GM23338 (cell line): ENCODE results near the gene PAEP. TPM values are rescaled to one million over a fixed set of nuclear protein-coding genes. Genes with fewer than 3 reads are reported as not detected.

ENCODE experiments used
- ATAC-seq: fragments of 200-7000 bp; cut with Tn5 transposase; 3 replicates; pipeline ENCODE4 v1.9.1; 2020
- DNase-seq: peaks from one replicate; pipeline ENCODE4 v3.0.0-alpha.2; 2015; ENCODE audit warnings: low spot score
- H2AFZ ChIP-seq: fragments of 200-600 bp; sonication (generic); 2 replicates; pipeline ENCODE4 v1.8.0; 2016; ENCODE audit warnings: antibody characterized with exemption, mild to moderate bottlenecking, moderate library complexity
- H3F3A ChIP-seq: fragments of 200-600 bp; sonication (generic); replicated peaks from 2 replicates; pipeline ENCODE4 v1.8.0; 2017; ENCODE audit warnings: antibody characterized with exemption, mixed run types, low read depth
- H3K27ac ChIP-seq: fragments of 200-600 bp; sonication (generic); 2 replicates; pipeline ENCODE4 v1.6.1; 2016; ENCODE audit warnings: low read depth
- H3K27me3 ChIP-seq: fragments of 200-600 bp; sonication (generic); 2 replicates; pipeline ENCODE4 v1.8.0; 2016; ENCODE audit warnings: mild to moderate bottlenecking, mixed run types, moderate library complexity; ENCODE audit not compliant: insufficient read depth
- H3K36me3 ChIP-seq: fragments of 200-600 bp; sonication (generic); 2 replicates; pipeline ENCODE4 v1.8.0; 2016; ENCODE audit warnings: mild to moderate bottlenecking; ENCODE audit not compliant: insufficient read depth
- H3K4me1 ChIP-seq: fragments of 200-600 bp; sonication (generic); 2 replicates; pipeline ENCODE4 v1.8.0; 2016; ENCODE audit warnings: mild to moderate bottlenecking, moderate library complexity; ENCODE audit not compliant: insufficient read depth
- H3K4me2 ChIP-seq: fragments of 200-600 bp; sonication (generic); 2 replicates; pipeline ENCODE4 v1.7.1; 2017; ENCODE audit warnings: mixed run types
- H3K4me3 ChIP-seq: fragments of 200-600 bp; sonication (generic); 2 replicates; pipeline ENCODE4 v1.6.1; 2016; ENCODE audit warnings: mixed run types
- H3K79me2 ChIP-seq: fragments of 200-600 bp; sonication (generic); replicated peaks from 2 replicates; pipeline ENCODE4 v1.8.0; 2017; ENCODE audit warnings: mild to moderate bottlenecking; ENCODE audit not compliant: insufficient read depth
- H3K9me2 ChIP-seq: fragments of 200-600 bp; sonication (generic); 2 replicates; pipeline ENCODE4 v1.8.0; 2017; ENCODE audit not compliant: insufficient read depth
- H4K20me1 ChIP-seq: fragments of 200-600 bp; sonication (generic); replicated peaks from 2 replicates; pipeline ENCODE4 v1.8.0; 2017; ENCODE audit warnings: mild to moderate bottlenecking; ENCODE audit not compliant: insufficient read depth
- H3K27ac Mint-ChIP-seq: 2 replicates; pipeline ENCODE4 v1.8.0; 2020; ENCODE audit warnings: inconsistent platforms, mild to moderate bottlenecking, moderate library complexity, mixed read lengths
- H3K27me3 Mint-ChIP-seq: 3 replicates; pipeline ENCODE4 v1.8.0; 2022; ENCODE audit warnings: low read depth, mild to moderate bottlenecking, moderate library complexity, mixed read lengths, inconsistent platforms; ENCODE audit not compliant: insufficient read depth, poor library complexity
- H3K36me3 Mint-ChIP-seq: 3 replicates; pipeline ENCODE4 v1.8.0; 2021; ENCODE audit warnings: low read depth, mild to moderate bottlenecking, inconsistent platforms, moderate library complexity, mixed read lengths
- H3K4me1 Mint-ChIP-seq: 3 replicates; pipeline ENCODE4 v1.8.0; 2020; ENCODE audit warnings: mild to moderate bottlenecking, inconsistent platforms, mixed read lengths
- H3K4me3 Mint-ChIP-seq: 3 replicates; pipeline ENCODE4 v1.8.0; 2021; ENCODE audit warnings: moderate library complexity, mild to moderate bottlenecking, inconsistent platforms, mixed read lengths
- H3K9me3 Mint-ChIP-seq: 3 replicates; pipeline ENCODE4 v1.8.0; 2020; ENCODE audit warnings: moderate library complexity, mild to moderate bottlenecking, inconsistent platforms, mixed read lengths
- CREB1 ChIP-seq: fragments of 250-450 bp; sonication (Bioruptor Pico); IDR thresholded peaks from 2 replicates; pipeline ENCODE4 v1.5.0; 2020; ENCODE audit warnings: low read depth, mild to moderate bottlenecking, moderate library complexity
- EZH2 ChIP-seq: fragments of 200-600 bp; sonication (generic); IDR thresholded peaks from one replicate; pipeline ENCODE4 v1.8.0; 2017; ENCODE audit warnings: antibody characterized with exemption, mild to moderate bottlenecking, low read depth; ENCODE audit not compliant: unreplicated experiment
- EZH2phosphoT487 ChIP-seq: fragments of 200-600 bp; sonication (generic); IDR thresholded peaks from one replicate; pipeline ENCODE4 v1.8.1; 2018; ENCODE audit warnings: antibody characterized with exemption; ENCODE audit not compliant: unreplicated experiment
- JUNB ChIP-seq: IDR thresholded peaks from one replicate; pipeline ENCODE4 v1.6.1; 2016; ENCODE audit warnings: antibody characterized with exemption; ENCODE audit not compliant: unreplicated experiment
- NANOG ChIP-seq: IDR thresholded peaks from 2 replicates; pipeline ENCODE4 v1.6.1; 2016; ENCODE audit warnings: antibody characterized with exemption, borderline replicate concordance
- POLR2AphosphoS5 ChIP-seq: IDR thresholded peaks from 2 replicates; pipeline ENCODE4 v1.6.1; 2016; ENCODE audit warnings: antibody characterized with exemption, low read depth
- STAT1 ChIP-seq: IDR thresholded peaks from one replicate; pipeline ENCODE4 v1.6.1; 2016; ENCODE audit warnings: antibody characterized with exemption; ENCODE audit not compliant: unreplicated experiment
- ZNF114 ChIP-seq: fragments of 250-450 bp; sonication (Bioruptor Pico); IDR thresholded peaks from 2 replicates; pipeline ENCODE4 v1.5.0; 2020; ENCODE audit warnings: mild to moderate bottlenecking, moderate library complexity
- ZNF331 ChIP-seq: fragments of 250-450 bp; sonication (Bioruptor Pico); IDR thresholded peaks from 2 replicates; pipeline ENCODE4 v1.5.0; 2020; ENCODE audit warnings: low read depth, mild to moderate bottlenecking, moderate library complexity
- polyA plus RNA-seq: library from polyadenylated mRNA; unstranded; fragments of >200 nt; fragmentation: Nextera tagmentation; extraction: Ambion mirVana; gene quantifications from 2 replicates; pipeline ENCODE4 v1.2.1, GENCODE V29; 2016
- total RNA-seq: library from RNA; depleted of rRNA; stranded (reverse); fragments of >200 nt; shearing (Covaris generic); gene quantifications from 2 replicates; pipeline ENCODE4 v1.2.3, GENCODE V29; 2014
- TF ChIP-seq, protein P1 (sequence below): fragments of 250-450 bp; sonication (Bioruptor Pico); IDR thresholded peaks from 2 replicates; pipeline ENCODE4 v1.5.0; 2020; ENCODE audit warnings: mild to moderate bottlenecking, moderate library complexity
- TF ChIP-seq, protein P2 (sequence below), 2 experiments: fragments of 200-600 bp in 1 of 2; sonication (generic) in 1 of 2; conservative IDR thresholded peaks; 2 replicates each; pipeline versions ENCODE4 v1.5.1 to v1.6.1; 2016 to 2017; ENCODE audit warnings: antibody characterized with exemption in 2 of 2, low read depth in 2 of 2, mild to moderate bottlenecking in 2 of 2, moderate library complexity in 1 of 2
- TF ChIP-seq, protein P3 (sequence below): IDR thresholded peaks from one replicate; pipeline ENCODE4 v1.6.1; 2018; ENCODE audit warnings: antibody characterized with exemption; ENCODE audit not compliant: unreplicated experiment
- TF ChIP-seq, protein P4 (sequence below): IDR thresholded peaks from 2 replicates; pipeline ENCODE4 v1.6.1; 2016; ENCODE audit warnings: antibody characterized with exemption

Gene PAEP
- total and polyA plus RNA-seq, 2 experiments from 2014 or later = not detected

DNA sequence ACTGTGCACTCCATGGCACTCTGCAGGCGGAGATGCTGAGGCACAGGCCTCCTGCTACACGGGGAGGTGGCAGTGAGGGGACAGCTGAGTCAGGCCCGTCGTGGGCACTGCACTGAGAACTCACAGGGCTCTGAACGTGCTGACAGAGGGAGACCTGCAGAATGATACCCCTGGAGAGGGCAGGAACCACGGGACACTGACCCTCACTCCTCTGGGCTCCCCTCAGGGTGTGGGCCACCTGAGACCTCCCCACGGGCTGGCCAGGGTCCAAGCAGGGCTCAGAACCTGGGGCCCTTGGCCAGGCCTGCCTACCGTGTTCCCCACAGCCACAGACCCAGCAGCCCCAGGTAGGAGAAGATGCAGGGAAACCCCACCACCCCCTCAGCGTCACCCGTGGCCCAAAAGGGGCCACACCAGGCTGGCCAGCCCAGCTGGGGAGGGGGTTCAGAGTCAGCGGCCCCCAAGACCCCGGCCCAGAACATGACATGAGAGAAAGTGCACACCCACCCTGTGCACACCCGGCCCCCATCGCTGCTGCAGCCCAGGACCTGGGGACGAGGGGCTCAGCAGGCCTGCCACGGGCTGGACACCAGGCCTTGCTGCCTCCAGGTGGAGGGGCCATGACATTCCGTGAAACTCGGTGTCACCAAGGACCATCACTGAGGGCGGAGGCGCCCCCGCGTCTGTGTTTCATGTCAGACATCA is 46.9 kb downstream of the PAEP start:
- TF ChIP-seq POLR2AphosphoS5 (no peak), ZNF114 (CRISPR knock-in tag) (no peak), NANOG (no peak), CREB1 (no peak), EZH2phosphoT487 (no peak), ZNF331 (no peak), EZH2 (no peak), STAT1 (no peak), JUNB (no peak)
- TF ChIP-seq, protein P1, sequence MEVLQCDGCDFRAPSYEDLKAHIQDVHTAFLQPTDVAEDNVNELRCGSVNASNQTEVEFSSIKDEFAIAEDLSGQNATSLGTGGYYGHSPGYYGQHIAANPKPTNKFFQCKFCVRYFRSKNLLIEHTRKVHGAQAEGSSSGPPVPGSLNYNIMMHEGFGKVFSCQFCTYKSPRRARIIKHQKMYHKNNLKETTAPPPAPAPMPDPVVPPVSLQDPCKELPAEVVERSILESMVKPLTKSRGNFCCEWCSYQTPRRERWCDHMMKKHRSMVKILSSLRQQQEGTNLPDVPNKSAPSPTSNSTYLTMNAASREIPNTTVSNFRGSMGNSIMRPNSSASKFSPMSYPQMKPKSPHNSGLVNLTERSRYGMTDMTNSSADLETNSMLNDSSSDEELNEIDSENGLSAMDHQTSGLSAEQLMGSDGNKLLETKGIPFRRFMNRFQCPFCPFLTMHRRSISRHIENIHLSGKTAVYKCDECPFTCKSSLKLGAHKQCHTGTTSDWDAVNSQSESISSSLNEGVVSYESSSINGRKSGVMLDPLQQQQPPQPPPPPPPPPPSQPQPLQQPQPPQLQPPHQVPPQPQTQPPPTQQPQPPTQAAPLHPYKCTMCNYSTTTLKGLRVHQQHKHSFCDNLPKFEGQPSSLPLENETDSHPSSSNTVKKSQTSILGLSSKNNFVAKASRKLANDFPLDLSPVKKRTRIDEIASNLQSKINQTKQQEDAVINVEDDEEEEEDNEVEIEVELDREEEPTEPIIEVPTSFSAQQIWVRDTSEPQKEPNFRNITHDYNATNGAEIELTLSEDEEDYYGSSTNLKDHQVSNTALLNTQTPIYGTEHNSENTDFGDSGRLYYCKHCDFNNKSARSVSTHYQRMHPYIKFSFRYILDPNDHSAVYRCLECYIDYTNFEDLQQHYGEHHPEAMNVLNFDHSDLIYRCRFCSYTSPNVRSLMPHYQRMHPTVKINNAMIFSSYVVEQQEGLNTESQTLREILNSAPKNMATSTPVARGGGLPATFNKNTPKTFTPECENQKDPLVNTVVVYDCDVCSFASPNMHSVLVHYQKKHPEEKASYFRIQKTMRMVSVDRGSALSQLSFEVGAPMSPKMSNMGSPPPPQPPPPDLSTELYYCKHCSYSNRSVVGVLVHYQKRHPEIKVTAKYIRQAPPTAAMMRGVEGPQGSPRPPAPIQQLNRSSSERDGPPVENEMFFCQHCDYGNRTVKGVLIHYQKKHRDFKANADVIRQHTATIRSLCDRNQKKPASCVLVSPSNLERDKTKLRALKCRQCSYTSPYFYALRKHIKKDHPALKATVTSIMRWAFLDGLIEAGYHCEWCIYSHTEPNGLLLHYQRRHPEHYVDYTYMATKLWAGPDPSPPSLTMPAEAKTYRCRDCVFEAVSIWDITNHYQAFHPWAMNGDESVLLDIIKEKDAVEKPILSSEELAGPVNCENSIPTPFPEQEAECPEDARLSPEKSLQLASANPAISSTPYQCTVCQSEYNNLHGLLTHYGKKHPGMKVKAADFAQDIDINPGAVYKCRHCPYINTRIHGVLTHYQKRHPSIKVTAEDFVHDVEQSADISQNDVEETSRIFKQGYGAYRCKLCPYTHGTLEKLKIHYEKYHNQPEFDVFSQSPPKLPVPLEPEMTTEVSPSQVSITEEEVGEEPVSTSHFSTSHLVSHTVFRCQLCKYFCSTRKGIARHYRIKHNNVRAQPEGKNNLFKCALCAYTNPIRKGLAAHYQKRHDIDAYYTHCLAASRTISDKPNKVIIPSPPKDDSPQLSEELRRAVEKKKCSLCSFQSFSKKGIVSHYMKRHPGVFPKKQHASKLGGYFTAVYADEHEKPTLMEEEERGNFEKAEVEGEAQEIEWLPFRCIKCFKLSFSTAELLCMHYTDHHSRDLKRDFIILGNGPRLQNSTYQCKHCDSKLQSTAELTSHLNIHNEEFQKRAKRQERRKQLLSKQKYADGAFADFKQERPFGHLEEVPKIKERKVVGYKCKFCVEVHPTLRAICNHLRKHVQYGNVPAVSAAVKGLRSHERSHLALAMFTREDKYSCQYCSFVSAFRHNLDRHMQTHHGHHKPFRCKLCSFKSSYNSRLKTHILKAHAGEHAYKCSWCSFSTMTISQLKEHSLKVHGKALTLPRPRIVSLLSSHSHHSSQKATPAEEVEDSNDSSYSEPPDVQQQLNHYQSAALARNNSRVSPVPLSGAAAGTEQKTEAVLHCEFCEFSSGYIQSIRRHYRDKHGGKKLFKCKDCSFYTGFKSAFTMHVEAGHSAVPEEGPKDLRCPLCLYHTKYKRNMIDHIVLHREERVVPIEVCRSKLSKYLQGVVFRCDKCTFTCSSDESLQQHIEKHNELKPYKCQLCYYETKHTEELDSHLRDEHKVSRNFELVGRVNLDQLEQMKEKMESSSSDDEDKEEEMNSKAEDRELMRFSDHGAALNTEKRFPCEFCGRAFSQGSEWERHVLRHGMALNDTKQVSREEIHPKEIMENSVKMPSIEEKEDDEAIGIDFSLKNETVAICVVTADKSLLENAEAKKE (CRISPR knock-in tag) = no peak
- TF ChIP-seq, protein P2, sequence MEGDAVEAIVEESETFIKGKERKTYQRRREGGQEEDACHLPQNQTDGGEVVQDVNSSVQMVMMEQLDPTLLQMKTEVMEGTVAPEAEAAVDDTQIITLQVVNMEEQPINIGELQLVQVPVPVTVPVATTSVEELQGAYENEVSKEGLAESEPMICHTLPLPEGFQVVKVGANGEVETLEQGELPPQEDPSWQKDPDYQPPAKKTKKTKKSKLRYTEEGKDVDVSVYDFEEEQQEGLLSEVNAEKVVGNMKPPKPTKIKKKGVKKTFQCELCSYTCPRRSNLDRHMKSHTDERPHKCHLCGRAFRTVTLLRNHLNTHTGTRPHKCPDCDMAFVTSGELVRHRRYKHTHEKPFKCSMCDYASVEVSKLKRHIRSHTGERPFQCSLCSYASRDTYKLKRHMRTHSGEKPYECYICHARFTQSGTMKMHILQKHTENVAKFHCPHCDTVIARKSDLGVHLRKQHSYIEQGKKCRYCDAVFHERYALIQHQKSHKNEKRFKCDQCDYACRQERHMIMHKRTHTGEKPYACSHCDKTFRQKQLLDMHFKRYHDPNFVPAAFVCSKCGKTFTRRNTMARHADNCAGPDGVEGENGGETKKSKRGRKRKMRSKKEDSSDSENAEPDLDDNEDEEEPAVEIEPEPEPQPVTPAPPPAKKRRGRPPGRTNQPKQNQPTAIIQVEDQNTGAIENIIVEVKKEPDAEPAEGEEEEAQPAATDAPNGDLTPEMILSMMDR (conservative IDR thresholded peaks at IDR 0.05; ENCODE audit: low read depth in 2 of 2) = no peak
- TF ChIP-seq, protein P3, sequence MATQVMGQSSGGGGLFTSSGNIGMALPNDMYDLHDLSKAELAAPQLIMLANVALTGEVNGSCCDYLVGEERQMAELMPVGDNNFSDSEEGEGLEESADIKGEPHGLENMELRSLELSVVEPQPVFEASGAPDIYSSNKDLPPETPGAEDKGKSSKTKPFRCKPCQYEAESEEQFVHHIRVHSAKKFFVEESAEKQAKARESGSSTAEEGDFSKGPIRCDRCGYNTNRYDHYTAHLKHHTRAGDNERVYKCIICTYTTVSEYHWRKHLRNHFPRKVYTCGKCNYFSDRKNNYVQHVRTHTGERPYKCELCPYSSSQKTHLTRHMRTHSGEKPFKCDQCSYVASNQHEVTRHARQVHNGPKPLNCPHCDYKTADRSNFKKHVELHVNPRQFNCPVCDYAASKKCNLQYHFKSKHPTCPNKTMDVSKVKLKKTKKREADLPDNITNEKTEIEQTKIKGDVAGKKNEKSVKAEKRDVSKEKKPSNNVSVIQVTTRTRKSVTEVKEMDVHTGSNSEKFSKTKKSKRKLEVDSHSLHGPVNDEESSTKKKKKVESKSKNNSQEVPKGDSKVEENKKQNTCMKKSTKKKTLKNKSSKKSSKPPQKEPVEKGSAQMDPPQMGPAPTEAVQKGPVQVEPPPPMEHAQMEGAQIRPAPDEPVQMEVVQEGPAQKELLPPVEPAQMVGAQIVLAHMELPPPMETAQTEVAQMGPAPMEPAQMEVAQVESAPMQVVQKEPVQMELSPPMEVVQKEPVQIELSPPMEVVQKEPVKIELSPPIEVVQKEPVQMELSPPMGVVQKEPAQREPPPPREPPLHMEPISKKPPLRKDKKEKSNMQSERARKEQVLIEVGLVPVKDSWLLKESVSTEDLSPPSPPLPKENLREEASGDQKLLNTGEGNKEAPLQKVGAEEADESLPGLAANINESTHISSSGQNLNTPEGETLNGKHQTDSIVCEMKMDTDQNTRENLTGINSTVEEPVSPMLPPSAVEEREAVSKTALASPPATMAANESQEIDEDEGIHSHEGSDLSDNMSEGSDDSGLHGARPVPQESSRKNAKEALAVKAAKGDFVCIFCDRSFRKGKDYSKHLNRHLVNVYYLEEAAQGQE = no peak
- TF ChIP-seq, protein P4, sequence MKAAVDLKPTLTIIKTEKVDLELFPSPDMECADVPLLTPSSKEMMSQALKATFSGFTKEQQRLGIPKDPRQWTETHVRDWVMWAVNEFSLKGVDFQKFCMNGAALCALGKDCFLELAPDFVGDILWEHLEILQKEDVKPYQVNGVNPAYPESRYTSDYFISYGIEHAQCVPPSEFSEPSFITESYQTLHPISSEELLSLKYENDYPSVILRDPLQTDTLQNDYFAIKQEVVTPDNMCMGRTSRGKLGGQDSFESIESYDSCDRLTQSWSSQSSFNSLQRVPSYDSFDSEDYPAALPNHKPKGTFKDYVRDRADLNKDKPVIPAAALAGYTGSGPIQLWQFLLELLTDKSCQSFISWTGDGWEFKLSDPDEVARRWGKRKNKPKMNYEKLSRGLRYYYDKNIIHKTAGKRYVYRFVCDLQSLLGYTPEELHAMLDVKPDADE = no peak
- ATAC-seq (no peak), DNase-seq (no peak)
- Mint-ChIP-seq H3K4me1 (peaks cover 3% of the 10 kb centered on the region), H3K4me3 (no peak overlapping the region), H3K27ac (no peak overlapping the region), H3K27me3 (peaks cover 4% of the 10 kb centered on the region), H3K36me3 (peaks cover 17% of the 10 kb centered on the region), H3K9me3 (peaks cover 27% of the 10 kb centered on the region)
- H4K20me1 ChIP-seq = no peaks in the 10 kb centered on the region
- H3K4me2 ChIP-seq = no peak overlapping the region
- H3K79me2 ChIP-seq = no peaks in the 10 kb centered on the region
- H2AFZ ChIP-seq = no peak overlapping the region
- H3K27ac ChIP-seq = no peak overlapping the region
- no peaks in the 10 kb centered on the region for H3K9me2 ChIP-seq
- H3F3A ChIP-seq = no peaks in the 10 kb centered on the region
- no peaks in the 10 kb centered on the region for H3K4me1 ChIP-seq
- no peaks in the 10 kb centered on the region for H3K36me3 ChIP-seq
- H3K4me3 ChIP-seq = no peak overlapping the region
- no peaks in the 10 kb centered on the region for H3K27me3 ChIP-seq
